Nucleus accumbens (tissue), 56 donors: Measurements from ENCODE around the gene ITCH.

ENCODE experiments used
- DNase-seq, 56 donors: peaks; one replicate each; lab custom pipeline; 2025; lab: John Stamatoyannopoulos, UW

ITCH gene

GRCh38 chr20:34522969-34523871 is 160.1 kb downstream of the ITCH start:
- DNase-seq: peak in 32 of 56 donors; percentile 11 to 64 (median 39)

- peak in 1 of 56 donors; percentile 36 for DNase-seq
These were observed 161.4 kb downstream of the ITCH start for GRCh38 chr20:34524426-34524825.

GRCh38 chr20:34525342-34525708 is 162.3 kb downstream of the ITCH start:
- peak in 10 of 56 donors; percentile 33 to 70 (median 57) for DNase-seq

GRCh38 chr20:34525709-34526416 is 162.8 kb downstream of the ITCH start:
- DNase-seq: peak in 33 of 56 donors; percentile 17 to 87 (median 42)

- DNase-seq: no peak
These were observed 163.4 kb downstream of the ITCH start for GRCh38 chr20:34526466-34526865.

- DNase-seq: no peak
These were observed 163.9 kb downstream of the ITCH start for GRCh38 chr20:34527016-34527415.

GRCh38 chr20:34528921-34529297 is 165.8 kb downstream of the ITCH start:
- peak in 26 of 56 donors; percentile 10 to 76 (median 38) for DNase-seq

GRCh38 chr20:34529742-34530141 is 166.7 kb downstream of the ITCH start:
- no peak for DNase-seq

- DNase-seq: no peak
These were observed 167.3 kb downstream of the ITCH start for GRCh38 chr20:34530342-34530741.

GRCh38 chr20:34531608-34532265 is 168.7 kb downstream of the ITCH start:
- no peak for DNase-seq

- DNase-seq: no peak
These were observed 169.2 kb downstream of the ITCH start for GRCh38 chr20:34532320-34532719.

GRCh38 chr20:34532756-34533155 is 169.7 kb downstream of the ITCH start:
- DNase-seq: no peak

GRCh38 chr20:34534391-34535165 is 171.5 kb downstream of the ITCH start:
- no peak for DNase-seq

- no peak for DNase-seq
These were observed 172.3 kb downstream of the ITCH start for GRCh38 chr20:34535301-34535840.

- no peak for DNase-seq
These were observed 172.8 kb downstream of the ITCH start for GRCh38 chr20:34535857-34536256.

- DNase-seq: peak in 37 of 56 donors; percentile 14 to 78 (median 43)
These were observed 173.8 kb downstream of the ITCH start for GRCh38 chr20:34536798-34537394.

- no peak for DNase-seq
These were observed 174.6 kb downstream of the ITCH start for GRCh38 chr20:34537651-34538050.

GRCh38 chr20:34538671-34539123 is 175.6 kb downstream of the ITCH start:
- peak in 25 of 56 donors; percentile 8 to 67 (median 24) for DNase-seq

- no peak for DNase-seq
These were observed 176.7 kb downstream of the ITCH start for GRCh38 chr20:34539756-34540155.
